HCT116 (cell line): ENCODE data around the gene ASCC2. TPM values are rescaled to one million over a fixed set of nuclear protein-coding genes. Genes with fewer than 3 reads are reported as not detected.

Experiments
- ATAC-seq: fragments of 200-7000 bp; cut with Tn5 transposase; 2 replicates; pipeline ENCODE4 v1.9.1; 2020; ENCODE audit warnings: mild to moderate bottlenecking, moderate library complexity
- BruUV-seq: library from RNA; stranded (reverse); fragments of 400-500 nt; replicated peaks from 2 replicates; lab custom pipeline; 2021; lab: Mats Ljungman, UMichigan
- CTCF ChIA-PET: fragments of 300-600 bp; sonication (Branson Sonifier 250); formaldehyde crosslinking; loops from one replicate; lab custom pipeline; 2021; ENCODE audit warnings: antibody characterized with exemption; lab: Charles Lee
- POLR2A ChIA-PET: fragments of 300-600, 350-600 bp; sonication (Branson Sonifier 250); formaldehyde crosslinking; loops from one replicate; lab custom pipeline; 2021; ENCODE audit warnings: antibody characterized with exemption; lab: Charles Lee
- RAD21 ChIA-PET, 2 experiments: fragments of 300-600 bp; sonication (Branson Sonifier 250); formaldehyde crosslinking; loops; one replicate each; lab custom pipeline; 2023; ENCODE audit warnings: low total read pairs in 2 of 2; ENCODE audit not compliant: uncharacterized antibody in 2 of 2, unreplicated experiment in 2 of 2, low non-redundant PET in 1 of 2; lab: Charles Lee
- DNase-seq: peaks from one replicate; pipeline ENCODE4 v3.0.0-alpha.2; 2010; ENCODE audit warnings: low read depth, low spot score
- H2AFZ ChIP-seq: fragments of 200-600 bp; shearing (Covaris generic), sonication (generic); 2 replicates; pipeline ENCODE4 v1.6.1; 2017; ENCODE audit warnings: low read depth, mixed run types, mixed read lengths, antibody characterized with exemption, low read length; ENCODE audit not compliant: poor library complexity, severe bottlenecking
- H3K27ac ChIP-seq: 2 replicates; pipeline ENCODE4 v1.5.1; 2012; ENCODE audit warnings: low read depth, low read length
- H3K27me3 ChIP-seq: fragments of 200-600 bp; sonication (generic); 2 replicates; pipeline ENCODE4 v1.6.1; 2016; ENCODE audit warnings: mixed run types, low read length, mixed read lengths; ENCODE audit not compliant: insufficient read depth
- H3K36me3 ChIP-seq, 2 experiments: fragments of 200-500 bp in 1 of 2; fragments of 200-600 bp in 1 of 2; sonication (Bioruptor generic) in 1 of 2; sonication (generic) in 1 of 2; 2 replicates each; pipeline versions ENCODE4 v1.5.1 to v1.6.1; 2014 to 2016; ENCODE audit warnings: low read length in 2 of 2, inconsistent platforms in 1 of 2, mixed read lengths in 1 of 2, mixed run types in 1 of 2; ENCODE audit not compliant: insufficient read depth in 2 of 2, control insufficient read depth in 1 of 2
- H3K4me1 ChIP-seq, 2 experiments: fragments of 200-600 bp in 1 of 2; sonication (generic) in 1 of 2; 2 replicates each; pipeline versions ENCODE4 v1.5.1 to v1.6.1; 2012 to 2017; ENCODE audit warnings: low read length in 2 of 2, inconsistent platforms in 1 of 2, mild to moderate bottlenecking in 1 of 2, mixed read lengths in 1 of 2, mixed run types in 1 of 2, moderate library complexity in 1 of 2; ENCODE audit not compliant: insufficient read depth in 2 of 2, control insufficient read depth in 1 of 2
- H3K4me2 ChIP-seq: fragments of 200-600 bp; sonication (generic); 2 replicates; pipeline ENCODE4 v1.6.1; 2017; ENCODE audit warnings: mixed run types, low read length, mixed read lengths
- H3K4me3 ChIP-seq, 2 experiments: fragments of 200-600 bp in 1 of 2; sonication (generic) in 1 of 2; replicated peaks in 1 of 2; 2 replicates each; pipeline ENCODE4 v1.5.1; 2011 to 2016; ENCODE audit warnings: low read length in 2 of 2, control low read depth in 1 of 2, low read depth in 1 of 2, mild to moderate bottlenecking in 1 of 2, mixed read lengths in 1 of 2, mixed run types in 1 of 2
- H3K79me2 ChIP-seq: fragments of 200-600 bp; sonication (generic); 2 replicates; pipeline ENCODE4 v1.6.1; 2017; ENCODE audit warnings: mild to moderate bottlenecking, mixed run types, low read length, moderate library complexity, mixed read lengths; ENCODE audit not compliant: insufficient read depth
- H3K9ac ChIP-seq: fragments of 200-600 bp; sonication (generic); 2 replicates; pipeline ENCODE4 v1.6.1; 2016; ENCODE audit warnings: low read length, mixed read lengths
- H3K9me2 ChIP-seq: fragments of 200-600 bp; sonication (generic), shearing (Covaris generic); 2 replicates; pipeline ENCODE4 v1.6.1; 2017; ENCODE audit warnings: mixed run types, mild to moderate bottlenecking, moderate library complexity; ENCODE audit not compliant: insufficient read depth
- H3K9me3 ChIP-seq, 2 experiments: fragments of 200-500 bp in 1 of 2; fragments of 200-600 bp in 1 of 2; sonication (Bioruptor generic) in 1 of 2; sonication (generic) in 1 of 2; 2 replicates each; pipeline ENCODE4 v1.6.1; 2014 to 2017; ENCODE audit warnings: low read length in 2 of 2, mixed read lengths in 2 of 2, inconsistent platforms in 1 of 2, low read depth in 1 of 2, mild to moderate bottlenecking in 1 of 2, mixed run types in 1 of 2, moderate library complexity in 1 of 2; ENCODE audit not compliant: control insufficient read depth in 1 of 2, insufficient read depth in 1 of 2
- H4K20me1 ChIP-seq: fragments of 200-600 bp; sonication (generic), shearing (Covaris generic); 2 replicates; pipeline ENCODE4 v1.6.1; 2017; ENCODE audit warnings: mixed run types, mild to moderate bottlenecking, moderate library complexity; ENCODE audit not compliant: insufficient read depth
- ATF3 ChIP-seq: IDR thresholded peaks from 2 replicates; pipeline ENCODE4 v1.6.1; 2012
- CBX3 ChIP-seq: IDR thresholded peaks from 2 replicates; pipeline ENCODE4 v1.6.1; 2012; ENCODE audit warnings: low read depth
- CEBPB ChIP-seq: IDR thresholded peaks from 2 replicates; pipeline ENCODE4 v1.6.1; 2012; ENCODE audit warnings: low read depth
- EZH2 ChIP-seq: fragments of 200-600 bp; sonication (generic); IDR thresholded peaks from 2 replicates; pipeline ENCODE4 v1.6.1; 2017; ENCODE audit warnings: antibody characterized with exemption, mixed run types
- FOSL1 ChIP-seq: IDR thresholded peaks from 2 replicates; pipeline ENCODE4 v1.6.1; 2012; ENCODE audit warnings: low read depth
- JUND ChIP-seq: IDR thresholded peaks from 2 replicates; pipeline ENCODE4 v1.6.1; 2012
- POLR2A ChIP-seq: IDR thresholded peaks from 2 replicates; pipeline ENCODE4 v1.7.0; 2011; ENCODE audit warnings: borderline replicate concordance; ENCODE audit not compliant: insufficient read depth, insufficient read length; ENCODE audit errors: extremely low read depth
- POLR2AphosphoS5 ChIP-seq: IDR thresholded peaks from 2 replicates; pipeline ENCODE4 v1.6.1; 2011; ENCODE audit warnings: mild to moderate bottlenecking, low read depth, low read length, moderate library complexity
- RAD21 ChIP-seq: IDR thresholded peaks from 2 replicates; pipeline ENCODE4 v1.6.1; 2012; ENCODE audit warnings: low read depth, mild to moderate bottlenecking
- REST ChIP-seq: IDR thresholded peaks from 2 replicates; pipeline ENCODE4 v1.6.1; 2012; ENCODE audit warnings: low read depth
- SIN3A ChIP-seq: IDR thresholded peaks from 2 replicates; pipeline ENCODE4 v1.6.1; 2012; ENCODE audit warnings: low read depth
- SP1 ChIP-seq: IDR thresholded peaks from 2 replicates; pipeline ENCODE4 v1.6.1; 2012; ENCODE audit warnings: low read depth
- SRF ChIP-seq: IDR thresholded peaks from 2 replicates; pipeline ENCODE4 v1.6.1; 2012; ENCODE audit warnings: low read depth
- TCF7L2 ChIP-seq: IDR thresholded peaks from 2 replicates; pipeline ENCODE4 v1.7.0; 2011; ENCODE audit warnings: borderline replicate concordance, inconsistent platforms; ENCODE audit not compliant: insufficient read depth, insufficient read length; ENCODE audit errors: extremely low read depth
- ZNF274 ChIP-seq: fragments of 200-500 bp; sonication (Bioruptor generic); IDR thresholded peaks from 2 replicates; pipeline ENCODE4 v1.6.1; 2014; ENCODE audit warnings: mild to moderate bottlenecking, low read depth, low read length, inconsistent platforms
- intact Hi-C: fragments of 100-400 bp; cut with micrococcal nuclease; formaldehyde crosslinking; loops from 2 replicates; pipeline ENCODE4 v1.10.0; 2022
- total RNA-seq: library from RNA; stranded (reverse); gene quantifications from one replicate; pipeline ENCODE4 v1.2.1, GENCODE V29; 2021; ENCODE audit not compliant: unreplicated experiment
- TF ChIP-seq, protein P1 (sequence below): IDR thresholded peaks from 2 replicates; pipeline ENCODE4 v1.6.1; 2012
- TF ChIP-seq, protein P2 (sequence below), 3 experiments: fragments of 200-600 bp in 1 of 3; sonication (generic) in 1 of 3; IDR thresholded peaks in 2 of 3; conservative IDR thresholded peaks in 1 of 3; 2 replicates each; pipeline ENCODE4 v1.5.1; 2012 to 2017; ENCODE audit warnings: low read depth in 2 of 3, low read length in 2 of 3, antibody characterized with exemption in 1 of 3, borderline replicate concordance in 1 of 3, control low read depth in 1 of 3, mild to moderate bottlenecking in 1 of 3, mixed read lengths in 1 of 3, mixed run types in 1 of 3, moderate library complexity in 1 of 3; ENCODE audit not compliant: insufficient read depth in 1 of 3

Gene ASCC2
- total RNA-seq, 1 experiment from 2014 or later = 68.6 TPM

- no peak for TF ChIP-seq REST
- TF ChIP-seq, all 23 proteins: peak for 0
Observed at GRCh38 chr22:29848111-29848510, 10.0 kb upstream of the ASCC2 start (continued).

DNA sequence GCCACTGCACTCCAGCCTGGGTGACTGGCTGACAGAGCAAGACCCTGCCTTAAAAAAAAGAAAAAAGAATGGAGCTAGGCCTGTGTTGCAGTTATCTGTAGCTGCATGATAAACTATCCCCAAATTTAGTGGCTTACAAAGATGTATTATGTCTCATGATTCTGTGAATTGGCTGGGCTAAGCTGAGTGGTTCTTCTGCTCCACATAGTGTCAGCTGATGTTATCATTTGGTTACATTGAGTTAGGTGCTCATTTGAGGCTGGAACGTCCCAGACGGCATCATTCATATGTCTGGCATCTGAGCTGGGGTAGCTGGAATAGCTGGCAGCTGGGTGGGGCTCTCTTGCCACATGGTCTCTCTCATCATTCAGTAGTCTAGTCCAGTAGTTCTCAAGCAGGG lies 8.2 kb upstream of the ASCC2 start:
- ChIA-PET POLR2A (no interaction called here), CTCF (no interaction called here), RAD21 (no interaction called here)
- Histone ChIP-seq H4K20me1 (no peaks in the 10 kb centered on the region), H3K36me3 (no peaks in the 10 kb centered on the region), H3K9me3 (no peaks in the 10 kb centered on the region), H3K9me2 (no peaks in the 10 kb centered on the region), H3K4me2 (no peak overlapping the region), H3K79me2 (no peaks in the 10 kb centered on the region), H3K4me3 (no peak overlapping the region), H3K4me1 (peaks cover 3 to 16% of the 10 kb centered on the region in 2 experiments; a peak in 3 of 4 replicates), H2AFZ (no peak overlapping the region), H3K9ac (no peak overlapping the region), H3K27ac (no peak overlapping the region), H3K27me3 (no peaks in the 10 kb centered on the region)
- DNase-seq (no peak), ATAC-seq (no peak)
- intact Hi-C loops = no loop called here
- BruUV-seq = no TSS peak
- no peak for TF ChIP-seq ATF3
- no peak for TF ChIP-seq CBX3
- no peak for TF ChIP-seq POLR2AphosphoS5
- no peak for TF ChIP-seq JUND
- TF ChIP-seq TCF7L2 = no peak
- TF ChIP-seq FOSL1 = no peak
- TF ChIP-seq, protein P1, sequence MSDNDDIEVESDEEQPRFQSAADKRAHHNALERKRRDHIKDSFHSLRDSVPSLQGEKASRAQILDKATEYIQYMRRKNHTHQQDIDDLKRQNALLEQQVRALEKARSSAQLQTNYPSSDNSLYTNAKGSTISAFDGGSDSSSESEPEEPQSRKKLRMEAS = no peak
- TF ChIP-seq SIN3A = no peak
- TF ChIP-seq, protein P2, sequence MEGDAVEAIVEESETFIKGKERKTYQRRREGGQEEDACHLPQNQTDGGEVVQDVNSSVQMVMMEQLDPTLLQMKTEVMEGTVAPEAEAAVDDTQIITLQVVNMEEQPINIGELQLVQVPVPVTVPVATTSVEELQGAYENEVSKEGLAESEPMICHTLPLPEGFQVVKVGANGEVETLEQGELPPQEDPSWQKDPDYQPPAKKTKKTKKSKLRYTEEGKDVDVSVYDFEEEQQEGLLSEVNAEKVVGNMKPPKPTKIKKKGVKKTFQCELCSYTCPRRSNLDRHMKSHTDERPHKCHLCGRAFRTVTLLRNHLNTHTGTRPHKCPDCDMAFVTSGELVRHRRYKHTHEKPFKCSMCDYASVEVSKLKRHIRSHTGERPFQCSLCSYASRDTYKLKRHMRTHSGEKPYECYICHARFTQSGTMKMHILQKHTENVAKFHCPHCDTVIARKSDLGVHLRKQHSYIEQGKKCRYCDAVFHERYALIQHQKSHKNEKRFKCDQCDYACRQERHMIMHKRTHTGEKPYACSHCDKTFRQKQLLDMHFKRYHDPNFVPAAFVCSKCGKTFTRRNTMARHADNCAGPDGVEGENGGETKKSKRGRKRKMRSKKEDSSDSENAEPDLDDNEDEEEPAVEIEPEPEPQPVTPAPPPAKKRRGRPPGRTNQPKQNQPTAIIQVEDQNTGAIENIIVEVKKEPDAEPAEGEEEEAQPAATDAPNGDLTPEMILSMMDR (IDR thresholded peaks at IDR 0.05 in 2 of 3, conservative IDR thresholded peaks at IDR 0.05 in 1 of 3; ENCODE audit: borderline replicate concordance in 1 of 3, insufficient read depth in 1 of 3, low read depth in 2 of 3, low read length in 2 of 3) = no peak
- TF ChIP-seq CEBPB = no peak
- no peak for TF ChIP-seq SRF
- TF ChIP-seq POLR2A = no peak
- TF ChIP-seq EZH2 = no peak
- TF ChIP-seq ZNF274 = no peak
- TF ChIP-seq REST = no peak
- no peak for TF ChIP-seq SP1
- TF ChIP-seq RAD21 = no peak
